Activated CD8-positive, alpha-beta T cell treated with anti-CD3 and anti-CD28 coated beads, Interleukin-2, amount 10 ng/mL, durations not matched to agents 7 days and 5 days (primary cell): ENCODE measurements around the gene FAM89A. TPM values are rescaled to one million over a fixed set of nuclear protein-coding genes. Genes with fewer than 3 reads are reported as not detected.

Source experiments
- ATAC-seq: fragments of 150-1000 bp; cut with Tn5 transposase; one replicate; pipeline ENCODE4 v1.10.0; 2021; ENCODE audit warnings: moderate library complexity
- CTCF ChIA-PET: fragments of 350-600 bp; sonication (Branson Sonifier 250); formaldehyde crosslinking; loops from one replicate; lab custom pipeline; 2021; ENCODE audit warnings: antibody characterized with exemption; lab: Charles Lee
- POLR2A ChIA-PET: fragments of 350-600 bp; sonication (Branson Sonifier 250); formaldehyde crosslinking; loops from one replicate; lab custom pipeline; 2021; ENCODE audit warnings: antibody characterized with exemption; lab: Charles Lee
- DNase-seq: peaks from one replicate; pipeline ENCODE4 v3.0.0-alpha.2; 2020
- H3K27ac Mint-ChIP-seq: one replicate; pipeline ENCODE4 v1.8.0; 2021; ENCODE audit warnings: mild to moderate bottlenecking, mixed read lengths
- H3K27me3 Mint-ChIP-seq: one replicate; pipeline ENCODE4 v1.8.0; 2021; ENCODE audit warnings: low read depth, mixed read lengths
- H3K36me3 Mint-ChIP-seq: one replicate; pipeline ENCODE4 v1.8.0; 2021; ENCODE audit warnings: low read depth, mixed read lengths
- H3K4me1 Mint-ChIP-seq: one replicate; pipeline ENCODE4 v1.8.0; 2021; ENCODE audit warnings: low read depth, mixed read lengths
- H3K4me3 Mint-ChIP-seq: one replicate; pipeline ENCODE4 v1.8.0; 2021; ENCODE audit warnings: mild to moderate bottlenecking, mixed read lengths
- H3K9me3 Mint-ChIP-seq: one replicate; pipeline ENCODE4 v1.8.0; 2022; ENCODE audit warnings: mixed read lengths; ENCODE audit not compliant: insufficient read depth
- total RNA-seq, 2 experiments: library from RNA; stranded (reverse); gene quantifications; one replicate each; pipeline ENCODE4 v1.2.3, GENCODE V29; 2021

Gene FAM89A
- total RNA-seq, 2 experiments from 2014 or later = 5.7 to 6.1 TPM

DNA sequence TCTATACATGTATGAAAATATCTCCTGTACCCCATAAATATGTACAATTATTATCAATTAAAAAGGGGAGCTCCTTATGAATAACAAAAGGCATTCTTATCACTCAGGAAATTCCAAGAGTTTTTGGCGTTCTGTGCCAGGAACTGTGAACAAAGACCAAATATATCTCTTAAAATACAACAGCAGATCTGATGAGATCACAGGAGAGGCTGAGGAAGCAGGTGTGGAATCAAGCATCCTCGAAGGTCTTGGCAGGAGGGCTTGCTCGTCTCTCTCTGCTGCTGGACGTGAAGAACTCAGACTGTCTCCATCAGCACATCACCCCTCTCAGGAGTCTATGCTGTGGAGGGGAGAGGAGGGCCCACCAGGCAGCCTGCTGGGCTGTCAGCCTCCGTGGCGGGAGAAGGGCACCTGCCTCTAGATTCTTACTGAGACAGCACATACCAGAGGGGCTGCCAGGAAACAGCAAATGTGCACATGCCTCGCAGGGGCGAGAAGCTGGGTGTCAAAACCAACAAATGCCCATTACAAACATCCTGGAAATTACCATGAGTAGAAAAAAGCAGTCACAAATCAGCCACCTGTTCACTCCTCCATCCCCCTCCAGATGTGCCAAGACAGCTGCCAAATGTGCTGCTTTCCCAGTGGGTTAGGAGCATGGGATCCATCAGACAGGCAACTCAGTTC, 30.8 kb upstream of the FAM89A start:
- POLR2A ChIA-PET = no interaction called here
- Mint-ChIP-seq H3K27me3 (no peaks in the 10 kb centered on the region), H3K9me3 (no peaks in the 10 kb centered on the region), H3K27ac (no peak overlapping the region), H3K36me3 (no peaks in the 10 kb centered on the region), H3K4me3 (no peak overlapping the region), H3K4me1 (no peaks in the 10 kb centered on the region)
- ATAC-seq = no peak
- DNase-seq = no peak
- CTCF ChIA-PET = no interaction called here

DNA sequence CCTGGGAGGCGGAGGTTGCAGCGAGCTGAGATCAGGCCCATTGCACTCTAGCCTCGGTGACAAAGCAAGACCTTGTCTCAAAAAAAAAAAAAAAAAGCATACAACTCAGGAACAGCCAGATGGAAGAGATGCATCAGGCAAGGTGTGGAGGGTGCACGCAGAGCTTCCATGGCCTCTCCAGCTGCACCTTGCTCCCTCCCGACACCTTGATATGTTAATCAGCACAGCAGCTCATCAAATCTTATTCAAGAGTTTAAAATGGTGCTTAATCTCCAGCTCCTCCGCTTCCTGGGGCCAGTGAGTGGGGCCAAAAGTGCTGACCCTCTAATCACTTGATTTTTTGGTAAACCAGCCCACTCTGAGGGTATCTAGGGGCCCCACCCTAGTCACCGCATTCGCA, 29.3 kb upstream of the FAM89A start:
- CTCF ChIA-PET = no interaction called here
- POLR2A ChIA-PET = no interaction called here
- H3K4me3 Mint-ChIP-seq = no peak overlapping the region

GRCh38 chr1:231068762-231069161, 28.7 kb upstream of the FAM89A start:
- no peaks in the 10 kb centered on the region for H3K9me3 Mint-ChIP-seq
- no peaks in the 10 kb centered on the region for H3K36me3 Mint-ChIP-seq
- H3K27me3 Mint-ChIP-seq = no peaks in the 10 kb centered on the region
- POLR2A ChIA-PET = no interaction called here
- CTCF ChIA-PET = no interaction called here
- ATAC-seq = no peak
- H3K4me3 Mint-ChIP-seq = no peak overlapping the region
- no peak overlapping the region for H3K27ac Mint-ChIP-seq
- H3K4me1 Mint-ChIP-seq = no peaks in the 10 kb centered on the region
- no peak for DNase-seq

More for the DNA sequence above, 29.3 kb upstream of the FAM89A start:
- no peaks in the 10 kb centered on the region for H3K9me3 Mint-ChIP-seq
- no peaks in the 10 kb centered on the region for H3K27me3 Mint-ChIP-seq
- DNase-seq = no peak
- no peaks in the 10 kb centered on the region for H3K36me3 Mint-ChIP-seq
- H3K4me1 Mint-ChIP-seq = no peaks in the 10 kb centered on the region
- H3K27ac Mint-ChIP-seq = no peak overlapping the region
- ATAC-seq = no peak

GRCh38 chr1:231065510-231066241, 25.6 kb upstream of the FAM89A start:
- Mint-ChIP-seq H3K27ac (no peak overlapping the region), H3K9me3 (no peaks in the 10 kb centered on the region), H3K27me3 (peaks cover 6% of the 10 kb centered on the region), H3K4me1 (no peaks in the 10 kb centered on the region), H3K4me3 (no peak overlapping the region), H3K36me3 (no peaks in the 10 kb centered on the region)
- ATAC-seq (no peak), DNase-seq (no peak)
- CTCF ChIA-PET = interaction anchor here (0.5 kb wide), 1 partner anchor 149 kb away, joined by 3 read pairs; no protein-coding TSS in a partner anchor
- POLR2A ChIA-PET = no interaction called here

DNA sequence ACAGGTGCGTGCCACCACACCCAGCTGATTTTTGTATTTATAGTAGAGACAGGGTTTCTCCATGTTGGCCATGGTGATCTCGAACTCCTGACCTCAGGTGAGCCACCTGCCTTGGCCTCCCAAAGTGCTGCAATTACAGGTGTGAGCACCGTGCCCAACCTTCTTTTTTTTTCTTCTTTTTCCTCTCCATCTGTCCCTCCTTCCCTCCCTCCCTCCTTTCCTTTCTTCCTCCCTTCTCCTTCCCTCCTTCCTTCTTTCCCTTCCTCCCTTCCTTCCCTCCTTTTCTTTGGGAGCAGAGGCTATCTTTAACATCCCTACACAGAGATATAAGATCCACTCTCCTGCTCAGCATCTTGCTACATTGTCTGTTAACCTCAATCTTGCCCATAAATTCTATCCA, 24.4 kb upstream of the FAM89A start:
- POLR2A ChIA-PET = no interaction called here
- Mint-ChIP-seq H3K36me3 (no peaks in the 10 kb centered on the region), H3K9me3 (no peaks in the 10 kb centered on the region), H3K27me3 (peaks cover 6% of the 10 kb centered on the region), H3K4me3 (no peak overlapping the region), H3K27ac (no peak overlapping the region), H3K4me1 (no peaks in the 10 kb centered on the region)
- no peak for DNase-seq
- ATAC-seq = no peak
- CTCF ChIA-PET = no interaction called here

DNA sequence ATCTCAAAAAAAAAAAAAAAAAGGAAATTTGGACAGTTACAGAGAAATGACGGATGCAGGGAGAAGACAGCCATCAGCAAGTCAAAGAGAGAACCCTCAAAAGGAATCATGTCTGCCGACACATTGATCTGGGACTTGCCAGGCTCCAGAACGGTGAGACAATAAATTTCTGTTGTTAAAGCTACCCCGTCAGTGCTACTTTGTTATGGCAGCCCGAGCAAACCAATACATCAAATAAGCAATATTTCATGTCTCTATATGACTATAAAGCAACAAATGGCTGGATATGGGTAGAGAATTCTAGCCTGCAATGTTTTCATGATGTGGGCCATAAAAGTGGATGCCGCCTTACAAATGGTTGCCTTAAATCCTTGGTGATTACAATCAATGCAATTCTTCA, 23.3 kb upstream of the FAM89A start:
- H3K4me3 Mint-ChIP-seq = no peak overlapping the region
- no peaks in the 10 kb centered on the region for H3K36me3 Mint-ChIP-seq
- ChIA-PET POLR2A (no interaction called here), CTCF (no interaction called here)
- peaks cover 6% of the 10 kb centered on the region for H3K27me3 Mint-ChIP-seq
- H3K27ac Mint-ChIP-seq = no peak overlapping the region
- no peak for DNase-seq
- no peak for ATAC-seq
- H3K4me1 Mint-ChIP-seq = no peaks in the 10 kb centered on the region
- H3K9me3 Mint-ChIP-seq = no peaks in the 10 kb centered on the region

DNA sequence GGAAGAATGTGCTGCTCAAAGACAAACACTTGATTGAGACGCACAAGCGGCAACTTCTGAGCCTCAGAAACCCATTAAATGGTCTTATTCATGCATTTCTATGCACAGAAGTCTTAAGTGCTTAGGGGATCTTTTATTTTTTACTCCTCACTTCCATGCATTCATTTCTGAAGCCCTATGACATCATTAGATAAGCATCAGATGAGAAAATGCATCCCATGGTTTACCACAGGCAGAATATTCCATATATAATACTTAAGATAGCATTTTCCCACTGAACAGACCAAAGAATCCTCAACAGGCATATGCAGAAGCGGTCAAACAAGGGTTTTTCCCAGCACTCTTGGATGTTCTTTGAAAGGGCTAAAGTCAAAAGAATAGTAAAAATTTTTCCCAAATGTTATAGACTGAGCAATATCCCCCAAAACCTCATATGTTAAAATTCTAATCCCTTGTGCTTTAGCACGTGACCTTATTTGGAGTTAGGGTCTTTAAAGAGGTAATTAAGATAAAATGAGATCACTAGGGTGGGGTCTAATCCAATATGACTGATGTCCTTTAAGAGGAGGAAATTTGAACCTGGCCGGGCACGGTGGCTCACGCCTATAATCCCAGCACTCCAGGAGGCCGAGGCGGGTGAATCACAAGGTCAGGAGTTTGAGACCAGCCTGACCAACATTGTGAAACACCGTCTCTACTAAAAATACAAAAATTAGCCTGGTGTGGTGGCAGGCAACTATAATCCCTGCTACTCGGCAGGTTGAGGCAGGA, 22.6 kb upstream of the FAM89A start:
- Mint-ChIP-seq H3K4me3 (no peak overlapping the region), H3K9me3 (no peaks in the 10 kb centered on the region), H3K4me1 (no peaks in the 10 kb centered on the region), H3K27me3 (peaks cover 9% of the 10 kb centered on the region), H3K27ac (no peak overlapping the region), H3K36me3 (no peaks in the 10 kb centered on the region)
- DNase-seq (no peak), ATAC-seq (no peak)
- CTCF ChIA-PET = no interaction called here
- POLR2A ChIA-PET = no interaction called here

- POLR2A ChIA-PET = interaction anchor here (0.6 kb wide), 1 partner anchor 1199 kb away, joined by 4 read pairs; no protein-coding TSS in a partner anchor
- Mint-ChIP-seq H3K9me3 (no peaks in the 10 kb centered on the region), H3K27ac (no peak overlapping the region), H3K4me1 (no peaks in the 10 kb centered on the region), H3K4me3 (no peak overlapping the region), H3K27me3 (peaks cover 9% of the 10 kb centered on the region), H3K36me3 (no peaks in the 10 kb centered on the region)
- ATAC-seq = no peak
- CTCF ChIA-PET = no interaction called here
- no peak for DNase-seq
Observed at GRCh38 chr1:231059566-231060193, 19.6 kb upstream of the FAM89A start.

GRCh38 chr1:231058416-231059109, 18.5 kb upstream of the FAM89A start:
- Mint-ChIP-seq H3K9me3 (no peaks in the 10 kb centered on the region), H3K4me1 (peaks cover 6% of the 10 kb centered on the region), H3K4me3 (no peak overlapping the region), H3K36me3 (no peaks in the 10 kb centered on the region), H3K27ac (no peak overlapping the region), H3K27me3 (peaks cover 8% of the 10 kb centered on the region)
- ATAC-seq = no peak
- no peak for DNase-seq
- ChIA-PET CTCF (no interaction called here), POLR2A (no interaction called here)

GRCh38 chr1:231057410-231057809, 17.4 kb upstream of the FAM89A start:
- H3K9me3 Mint-ChIP-seq = no peaks in the 10 kb centered on the region
- H3K4me3 Mint-ChIP-seq = no peak overlapping the region
- POLR2A ChIA-PET = no interaction called here
- CTCF ChIA-PET = no interaction called here
- ATAC-seq = no peak
- peaks cover 15% of the 10 kb centered on the region for H3K4me1 Mint-ChIP-seq
- no peak overlapping the region for H3K27ac Mint-ChIP-seq
- H3K36me3 Mint-ChIP-seq = no peaks in the 10 kb centered on the region
- peaks cover 5% of the 10 kb centered on the region for H3K27me3 Mint-ChIP-seq
- DNase-seq = no peak

GRCh38 chr1:231055271-231055670, 15.2 kb upstream of the FAM89A start:
- Mint-ChIP-seq H3K4me1 (peaks cover 15% of the 10 kb centered on the region), H3K36me3 (no peaks in the 10 kb centered on the region), H3K27me3 (peaks cover 2% of the 10 kb centered on the region), H3K9me3 (no peaks in the 10 kb centered on the region), H3K4me3 (no peak overlapping the region), H3K27ac (no peak overlapping the region)
- ATAC-seq = no peak
- no peak for DNase-seq
- CTCF ChIA-PET = interaction anchor here (2.5 kb wide), 1 partner anchor 37 kb away, joined by 8 read pairs; no protein-coding TSS in a partner anchor
- POLR2A ChIA-PET = no interaction called here
